HEK293 (cell line): Measurements from ENCODE around the gene GRIK4.

Source experiments
- ATF2 ChIP-seq: fragments of 450-650 bp; formaldehyde crosslinking; IDR thresholded peaks from 2 replicates; pipeline ENCODE4 v1.5.1; 2016; ENCODE audit warnings: missing biosample characterization, missing genetic modification characterization, low read depth
- CTCF ChIP-seq: fragments of 450-650 bp; formaldehyde crosslinking; IDR thresholded peaks from 2 replicates; pipeline ENCODE4 v1.5.1; 2016; ENCODE audit warnings: missing biosample characterization, missing genetic modification characterization
- MZF1 ChIP-seq: fragments of 450-650 bp; formaldehyde crosslinking; IDR thresholded peaks from 2 replicates; pipeline ENCODE4 v1.5.1; 2017; ENCODE audit warnings: missing biosample characterization, missing genetic modification characterization, borderline replicate concordance
- OVOL3 ChIP-seq: fragments of 450-650 bp; formaldehyde crosslinking; IDR thresholded peaks from 2 replicates; pipeline ENCODE4 v1.5.1; 2016; ENCODE audit warnings: missing biosample characterization, missing genetic modification characterization
- SETDB1 ChIP-seq: IDR thresholded peaks from one replicate; pipeline ENCODE4 v1.6.1; 2017; ENCODE audit warnings: mild to moderate bottlenecking, low read length, moderate library complexity, mixed read lengths; ENCODE audit not compliant: insufficient read length
- TCF7L2 ChIP-seq: IDR thresholded peaks from 2 replicates; pipeline ENCODE4 v1.6.1; 2011; ENCODE audit warnings: low read depth, mild to moderate bottlenecking, inconsistent platforms, low read length, moderate library complexity, borderline replicate concordance
- ZBTB44 ChIP-seq: fragments of 450-650 bp; IDR thresholded peaks from 2 replicates; pipeline ENCODE4 v1.5.1; 2018; ENCODE audit warnings: missing biosample characterization, mild to moderate bottlenecking, missing genetic modification characterization
- ZBTB7A ChIP-seq: fragments of 450-650 bp; formaldehyde crosslinking; IDR thresholded peaks from 2 replicates; pipeline ENCODE4 v1.5.1; 2016; ENCODE audit warnings: low read depth, missing biosample characterization, missing genetic modification characterization
- ZBTB8A ChIP-seq: fragments of 450-650 bp; formaldehyde crosslinking; IDR thresholded peaks from 2 replicates; pipeline ENCODE4 v1.5.1; 2016; ENCODE audit warnings: missing biosample characterization, missing genetic modification characterization
- ZNF24 ChIP-seq: fragments of 450-650 bp; formaldehyde crosslinking; IDR thresholded peaks from 2 replicates; pipeline ENCODE4 v1.5.1; 2016; ENCODE audit warnings: missing biosample characterization, missing genetic modification characterization
- ZNF280C ChIP-seq: fragments of 450-650 bp; formaldehyde crosslinking; IDR thresholded peaks from 2 replicates; pipeline ENCODE4 v1.5.1; 2016; ENCODE audit warnings: missing biosample characterization, missing genetic modification characterization
- ZNF704 ChIP-seq: fragments of 450-650 bp; formaldehyde crosslinking; IDR thresholded peaks from 2 replicates; pipeline ENCODE4 v1.5.1; 2016; ENCODE audit warnings: missing biosample characterization, missing genetic modification characterization
- ZNF76 ChIP-seq: fragments of 450-650 bp; formaldehyde crosslinking; IDR thresholded peaks from 2 replicates; pipeline ENCODE4; 2016; ENCODE audit warnings: low read depth, missing biosample characterization, missing genetic modification characterization, borderline replicate concordance

- no peak for TF ChIP-seq MZF1
- no peak for TF ChIP-seq CTCF
- no peak for TF ChIP-seq ZBTB44 (tag by site-specific recombination)
- no peak for TF ChIP-seq OVOL3 (tag by site-specific recombination)
- no peak for TF ChIP-seq ZNF704
- TF ChIP-seq ZNF24 (tag by site-specific recombination) = no peak
- TF ChIP-seq SETDB1 = no peak
- no peak for TF ChIP-seq ATF2 (tag by site-specific recombination)
- TF ChIP-seq ZNF76 = no peak
- no peak for TF ChIP-seq ZBTB7A
- TF ChIP-seq ZNF280C (tag by site-specific recombination) = no peak
- TF ChIP-seq ZBTB8A (tag by site-specific recombination) = no peak
- no peak for TF ChIP-seq TCF7L2
Measured at GRCh38 chr11:120708511-120709183, 197.1 kb downstream of the GRIK4 start.
